Cardiac fibroblast (primary cell): ENCODE measurements around the gene ZNF70.

Source experiments
- DNase-seq, 2 donors: peaks; one replicate each; pipeline versions ENCODE4 v3.0.0 to v3.0.0-alpha.2; 2010; ENCODE audit warnings: low read depth in 2 of 2
- H3K4me3 ChIP-seq, 2 donors: replicated peaks in 1 of 2; 1 replicate in 1 of 2; 2 replicates in 1 of 2; pipeline ENCODE4 v1.5.1; 2011; ENCODE audit warnings: low read depth in 2 of 2, low read length in 2 of 2, mild to moderate bottlenecking in 2 of 2, moderate library complexity in 1 of 2
- CTCF ChIP-seq: IDR thresholded peaks from one replicate; pipeline ENCODE4 v1.5.1; 2011; ENCODE audit warnings: low read depth, mild to moderate bottlenecking, low read length, inconsistent platforms

ZNF70 gene

GRCh38 chr22:23722160-23722559, 28.8 kb downstream of the ZNF70 start:
- no peak for TF ChIP-seq CTCF
- H3K4me3 ChIP-seq = no peak overlapping the region
- no peak for DNase-seq

GRCh38 chr22:23720855-23721254, 30.1 kb downstream of the ZNF70 start:
- TF ChIP-seq CTCF = no peak
- no peak overlapping the region for H3K4me3 ChIP-seq
- no peak for DNase-seq

GRCh38 chr22:23718371-23719165, 32.3 kb downstream of the ZNF70 start:
- no peak for TF ChIP-seq CTCF
- no peak for DNase-seq
- H3K4me3 ChIP-seq = no peak overlapping the region

- H3K4me3 ChIP-seq = peak overlapping the region; percentile 91 to 92
- no peak for TF ChIP-seq CTCF
- peak; percentile 88 to 90 for DNase-seq
Observed at GRCh38 chr22:23716811-23717801, 33.8 kb downstream of the ZNF70 start.

GRCh38 chr22:23715806-23716375, 35.0 kb downstream of the ZNF70 start:
- DNase-seq = peak in 1 of 2 donors; percentile 8
- no peak for TF ChIP-seq CTCF
- peak overlapping the region in 1 of 2 donors; percentile 91 for H3K4me3 ChIP-seq
